Activated naive CD4-positive, alpha-beta T cell treated with anti-CD3 and anti-CD28 coated beads for 36 hours (primary cell): ENCODE data around the gene APBB2. TPM values are rescaled to one million over a fixed set of nuclear protein-coding genes. Genes with fewer than 3 reads are reported as not detected.

Experiments
- CTCF ChIA-PET: fragments of 350-600 bp; sonication (Branson Sonifier 250); formaldehyde crosslinking; loops from one replicate; lab custom pipeline; 2021; ENCODE audit warnings: antibody characterized with exemption; lab: Charles Lee
- DNase-seq: peaks from one replicate; pipeline ENCODE4 v3.0.0-alpha.2; 2020
- H3K27ac Mint-ChIP-seq: one replicate; pipeline ENCODE4 v1.8.0; 2021; ENCODE audit warnings: mild to moderate bottlenecking, mixed read lengths
- H3K27me3 Mint-ChIP-seq: one replicate; pipeline ENCODE4 v1.8.0; 2021; ENCODE audit warnings: low read depth, mixed read lengths
- H3K36me3 Mint-ChIP-seq: one replicate; pipeline ENCODE4 v1.8.0; 2021; ENCODE audit warnings: low read depth, mixed read lengths
- H3K4me1 Mint-ChIP-seq: one replicate; pipeline ENCODE4 v1.8.0; 2021; ENCODE audit warnings: low read depth, mixed read lengths
- H3K4me3 Mint-ChIP-seq: one replicate; pipeline ENCODE4 v1.8.0; 2021; ENCODE audit warnings: mild to moderate bottlenecking, moderate library complexity, mixed read lengths
- H3K9me3 Mint-ChIP-seq: one replicate; pipeline ENCODE4 v1.8.0; 2021; ENCODE audit warnings: mixed read lengths
- intact Hi-C: fragments of 100-400 bp; cut with micrococcal nuclease; formaldehyde crosslinking; loops from one replicate; pipeline ENCODE4 v1.15.1; 2023
- total RNA-seq, 2 experiments: library from RNA; stranded (reverse); gene quantifications; one replicate each; pipeline ENCODE4 v1.2.3, GENCODE V29; 2021

The APBB2 gene
- total RNA-seq, 2 experiments from 2014 or later, result 4.5 to 4.8 TPM

GRCh38 chr4:41184009-41184408 is 30.3 kb downstream of the APBB2 start:
- H3K27ac Mint-ChIP-seq, result no peak overlapping the region
- H3K27me3 Mint-ChIP-seq, result peaks cover 10% of the 10 kb centered on the region
- no peaks in the 10 kb centered on the region for H3K9me3 Mint-ChIP-seq
- H3K36me3 Mint-ChIP-seq, result no peaks in the 10 kb centered on the region
- CTCF ChIA-PET, result no interaction called here
- intact Hi-C loops, result no loop called here
- no peaks in the 10 kb centered on the region for H3K4me1 Mint-ChIP-seq
- H3K4me3 Mint-ChIP-seq, result no peak overlapping the region
- no peak for DNase-seq

DNA sequence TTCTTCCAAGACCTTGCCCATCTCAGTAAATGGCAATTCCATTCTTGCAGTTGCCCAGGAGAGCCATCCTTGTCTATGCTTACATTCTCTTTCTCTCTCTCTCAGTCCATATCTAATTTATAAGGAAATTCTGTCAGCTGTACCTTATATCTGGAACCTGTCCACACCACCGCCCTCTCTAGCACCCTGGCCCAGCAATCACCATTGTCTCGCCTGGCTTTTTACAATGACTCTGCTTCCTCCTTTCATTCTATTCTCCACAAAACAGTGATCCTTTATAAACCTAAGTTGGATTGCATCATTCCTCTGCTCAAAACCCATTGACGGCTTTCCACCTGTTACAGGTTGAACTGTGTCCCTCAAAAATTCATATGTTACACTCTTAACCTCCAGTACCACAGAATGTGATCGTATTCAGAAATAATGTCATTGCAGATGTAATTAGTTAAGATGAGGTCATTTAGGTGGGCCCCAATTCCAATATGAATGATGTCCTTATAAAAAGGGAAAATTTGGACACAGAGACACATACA is 31.3 kb downstream of the APBB2 start:
- Mint-ChIP-seq H3K36me3 (no peaks in the 10 kb centered on the region), H3K27ac (no peak overlapping the region), H3K4me1 (no peaks in the 10 kb centered on the region), H3K4me3 (no peak overlapping the region), H3K27me3 (peaks cover 17% of the 10 kb centered on the region), H3K9me3 (no peaks in the 10 kb centered on the region)
- intact Hi-C loops, result no loop called here
- DNase-seq, result no peak
- CTCF ChIA-PET, result no interaction called here

- intact Hi-C loops, result no loop called here
- DNase-seq, result no peak
Observed at GRCh38 chr4:41181037-41181436, 33.3 kb downstream of the APBB2 start.

GRCh38 chr4:41179498-41180195 is 34.7 kb downstream of the APBB2 start:
- intact Hi-C loops, result no loop called here

More at GRCh38 chr4:41181037-41181436, 33.3 kb downstream of the APBB2 start:
- Mint-ChIP-seq H3K4me1 (no peaks in the 10 kb centered on the region), H3K27me3 (peaks cover 19% of the 10 kb centered on the region), H3K27ac (no peak overlapping the region), H3K36me3 (no peaks in the 10 kb centered on the region), H3K4me3 (no peak overlapping the region), H3K9me3 (no peaks in the 10 kb centered on the region)
- CTCF ChIA-PET, result no interaction called here

DNA sequence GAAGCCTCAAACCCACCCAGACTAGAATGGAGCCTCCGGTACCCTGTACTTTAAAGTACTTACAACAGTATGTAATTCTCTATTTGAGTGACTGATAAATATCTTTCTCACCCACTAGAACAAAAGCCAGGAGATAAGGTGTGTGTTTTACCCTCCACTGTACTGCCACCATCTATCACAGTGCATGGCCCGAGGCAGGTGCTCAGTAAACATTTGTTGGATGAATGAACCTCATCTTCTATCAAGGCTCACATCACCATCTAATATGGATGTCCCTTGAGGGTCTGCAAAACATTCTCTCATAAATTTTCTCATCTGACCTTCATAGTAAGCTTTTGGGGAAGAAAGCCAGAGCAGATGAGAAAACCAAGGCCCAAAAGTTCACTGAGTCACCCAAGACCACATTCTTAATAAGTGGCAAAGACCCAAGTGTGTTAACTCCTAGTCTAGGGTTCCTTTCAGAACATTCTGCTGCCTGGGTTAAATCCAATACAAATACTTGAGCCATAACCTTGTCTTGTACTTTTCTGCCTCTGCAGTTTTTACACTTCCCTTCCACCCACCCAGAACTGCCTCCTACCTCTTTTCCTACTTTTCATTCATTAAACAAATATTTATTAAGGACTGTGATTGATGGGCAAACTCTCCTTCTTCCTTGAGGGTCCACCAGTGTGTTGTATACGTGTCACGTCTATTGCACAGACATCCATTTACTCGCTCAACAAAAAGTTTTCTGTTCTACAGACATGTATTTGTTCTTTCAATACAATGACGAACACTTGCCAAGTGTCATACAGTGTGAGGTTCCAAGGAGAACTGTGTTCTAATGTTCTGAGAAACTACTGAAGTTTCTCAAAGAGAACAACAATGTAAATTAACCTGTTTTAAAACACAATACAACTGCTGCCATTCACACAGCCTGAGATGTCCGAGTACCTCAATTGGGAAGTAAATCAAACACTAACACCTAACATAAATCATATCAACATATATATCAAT is 35.7 kb downstream of the APBB2 start:
- peaks cover 20% of the 10 kb centered on the region for H3K27me3 Mint-ChIP-seq
- no peak overlapping the region for H3K27ac Mint-ChIP-seq
- H3K4me1 Mint-ChIP-seq, result no peaks in the 10 kb centered on the region
- H3K4me3 Mint-ChIP-seq, result no peak overlapping the region
- no peaks in the 10 kb centered on the region for H3K9me3 Mint-ChIP-seq
- no peaks in the 10 kb centered on the region for H3K36me3 Mint-ChIP-seq
- intact Hi-C loops, result no loop called here
- DNase-seq, result no peak
- CTCF ChIA-PET, result no interaction called here

More at GRCh38 chr4:41179498-41180195, 34.7 kb downstream of the APBB2 start:
- H3K36me3 Mint-ChIP-seq, result no peaks in the 10 kb centered on the region
- no peaks in the 10 kb centered on the region for H3K9me3 Mint-ChIP-seq
- H3K27ac Mint-ChIP-seq, result no peak overlapping the region
- peaks cover 20% of the 10 kb centered on the region for H3K27me3 Mint-ChIP-seq
- no peaks in the 10 kb centered on the region for H3K4me1 Mint-ChIP-seq
- CTCF ChIA-PET, result no interaction called here
- no peak overlapping the region for H3K4me3 Mint-ChIP-seq
- DNase-seq, result no peak

GRCh38 chr4:41177016-41177415 is 37.3 kb downstream of the APBB2 start:
- no peak for DNase-seq
- no peak overlapping the region for H3K4me3 Mint-ChIP-seq
- no peaks in the 10 kb centered on the region for H3K4me1 Mint-ChIP-seq
- no peaks in the 10 kb centered on the region for H3K36me3 Mint-ChIP-seq
- H3K27ac Mint-ChIP-seq, result no peak overlapping the region
- peaks cover 18% of the 10 kb centered on the region for H3K27me3 Mint-ChIP-seq
- intact Hi-C loops, result no loop called here
- H3K9me3 Mint-ChIP-seq, result no peaks in the 10 kb centered on the region
- CTCF ChIA-PET, result no interaction called here

DNA sequence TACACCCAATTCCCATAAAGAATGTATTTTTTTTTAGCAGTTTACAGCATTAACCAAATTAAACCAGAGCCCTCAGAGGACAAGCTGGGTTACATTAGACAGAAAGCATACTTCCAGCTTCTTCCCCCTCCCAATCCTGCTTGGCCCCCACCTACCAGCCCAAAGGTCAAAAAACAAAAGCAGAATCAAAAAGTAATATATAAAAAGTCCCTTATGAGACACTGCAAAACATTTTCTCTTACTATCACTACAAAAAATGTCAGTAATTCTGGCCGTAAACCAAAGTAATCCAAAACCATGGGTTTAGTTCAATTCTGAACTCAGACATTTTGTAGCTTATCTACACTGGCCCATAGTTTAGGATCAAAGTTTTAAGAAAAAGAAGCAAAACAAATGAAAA is 38.0 kb downstream of the APBB2 start:
- no peaks in the 10 kb centered on the region for H3K4me1 Mint-ChIP-seq
- H3K36me3 Mint-ChIP-seq, result no peaks in the 10 kb centered on the region
- no peak overlapping the region for H3K27ac Mint-ChIP-seq
- intact Hi-C loops, result no loop called here
- H3K27me3 Mint-ChIP-seq, result peaks cover 17% of the 10 kb centered on the region
- CTCF ChIA-PET, result no interaction called here
- H3K4me3 Mint-ChIP-seq, result no peak overlapping the region
- H3K9me3 Mint-ChIP-seq, result no peaks in the 10 kb centered on the region
- DNase-seq, result no peak

DNA sequence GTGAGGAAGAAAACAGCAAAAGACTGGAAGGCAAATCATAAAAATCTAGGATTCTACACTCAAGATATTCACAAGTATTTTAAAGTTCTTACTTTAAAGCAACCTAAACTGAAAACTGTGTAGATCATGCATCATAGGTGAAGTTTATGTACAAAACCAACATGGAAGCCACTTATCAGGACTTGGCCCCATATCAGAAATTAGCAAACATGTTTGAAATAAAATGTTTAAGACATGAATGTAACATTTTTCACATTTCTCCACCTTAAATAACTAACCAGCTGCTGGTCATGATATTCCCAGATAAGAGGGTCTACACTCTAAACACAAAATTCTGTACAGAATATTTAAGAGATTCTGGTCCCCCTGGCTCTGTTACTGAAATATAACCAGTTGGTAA is 38.5 kb downstream of the APBB2 start:
- no peaks in the 10 kb centered on the region for H3K36me3 Mint-ChIP-seq
- no peaks in the 10 kb centered on the region for H3K4me1 Mint-ChIP-seq
- H3K27me3 Mint-ChIP-seq, result peaks cover 17% of the 10 kb centered on the region
- no peak for DNase-seq
- no peaks in the 10 kb centered on the region for H3K9me3 Mint-ChIP-seq
- intact Hi-C loops, result no loop called here
- no peak overlapping the region for H3K4me3 Mint-ChIP-seq
- CTCF ChIA-PET, result no interaction called here
- no peak overlapping the region for H3K27ac Mint-ChIP-seq

GRCh38 chr4:41174444-41174843 is 39.9 kb downstream of the APBB2 start:
- no peak for DNase-seq
- Mint-ChIP-seq H3K27me3 (peaks cover 16% of the 10 kb centered on the region), H3K9me3 (no peaks in the 10 kb centered on the region), H3K4me1 (no peaks in the 10 kb centered on the region), H3K4me3 (no peak overlapping the region), H3K27ac (no peak overlapping the region), H3K36me3 (no peaks in the 10 kb centered on the region)
- intact Hi-C loops, result no loop called here
- CTCF ChIA-PET, result interaction anchor here (0.6 to 1.1 kb wide), 2 partner anchors 250 to 945 kb away, joined by 3 to 4 read pairs; no protein-coding TSS in a partner anchor

GRCh38 chr4:41172786-41173185 is 41.6 kb downstream of the APBB2 start:
- Mint-ChIP-seq H3K4me1 (no peaks in the 10 kb centered on the region), H3K27ac (no peak overlapping the region), H3K27me3 (peaks cover 6% of the 10 kb centered on the region), H3K4me3 (no peak overlapping the region), H3K9me3 (no peaks in the 10 kb centered on the region), H3K36me3 (no peaks in the 10 kb centered on the region)
- CTCF ChIA-PET, result no interaction called here
- DNase-seq, result no peak
- intact Hi-C loops, result no loop called here

DNA sequence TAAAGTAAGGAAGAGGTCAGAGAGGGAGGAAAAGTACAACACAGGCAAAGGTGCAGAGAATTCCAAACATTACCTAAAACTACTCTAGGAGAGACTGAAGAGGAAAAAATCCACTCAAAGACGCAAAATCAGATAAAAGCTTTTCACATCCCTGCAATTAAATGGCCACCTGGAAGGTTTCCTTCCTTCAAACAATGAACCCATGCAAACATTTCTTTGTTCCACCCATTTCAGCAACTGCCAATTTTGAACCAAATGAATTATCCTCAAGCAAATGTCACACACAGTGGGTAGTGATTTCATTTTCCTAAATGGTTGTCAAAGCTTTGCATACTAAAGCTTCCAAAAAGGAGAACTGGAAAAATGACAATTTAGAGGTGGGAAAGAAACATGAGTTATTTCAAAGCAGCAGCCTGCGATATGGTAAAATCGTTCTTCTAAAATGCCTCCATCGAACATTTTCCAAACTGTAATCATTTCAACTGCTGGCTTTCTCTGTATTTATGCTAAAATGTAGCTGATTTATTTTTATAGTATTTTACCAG is 45.0 kb downstream of the APBB2 start:
- H3K36me3 Mint-ChIP-seq, result no peaks in the 10 kb centered on the region
- no peak overlapping the region for H3K27ac Mint-ChIP-seq
- intact Hi-C loops, result no loop called here
- H3K27me3 Mint-ChIP-seq, result peaks cover 3% of the 10 kb centered on the region
- H3K4me3 Mint-ChIP-seq, result no peak overlapping the region
- H3K9me3 Mint-ChIP-seq, result no peaks in the 10 kb centered on the region
- CTCF ChIA-PET, result no interaction called here
- no peak for DNase-seq
- H3K4me1 Mint-ChIP-seq, result no peaks in the 10 kb centered on the region

DNA sequence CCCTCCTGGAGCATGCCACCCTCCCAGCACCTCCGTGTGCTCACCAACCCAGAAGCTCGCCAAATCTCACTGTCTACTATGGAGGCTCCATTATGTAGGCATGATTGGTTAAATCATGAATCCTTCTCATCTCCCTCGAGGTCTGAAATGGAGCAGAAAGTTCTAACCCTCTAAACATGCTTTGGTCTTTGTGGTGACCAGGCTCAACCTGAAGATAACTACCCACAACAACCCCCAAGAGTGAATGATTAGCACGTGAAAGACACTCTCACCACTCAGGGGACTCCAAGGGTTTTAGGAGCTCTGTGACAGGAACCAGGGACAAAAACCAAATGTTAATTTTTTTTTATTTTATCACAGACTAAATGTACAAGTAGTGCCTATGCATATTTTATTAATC is 47.2 kb downstream of the APBB2 start:
- no peak overlapping the region for H3K27ac Mint-ChIP-seq
- no peak for DNase-seq
- CTCF ChIA-PET, result no interaction called here
- H3K4me1 Mint-ChIP-seq, result no peaks in the 10 kb centered on the region
- H3K4me3 Mint-ChIP-seq, result no peak overlapping the region
- peaks cover 3% of the 10 kb centered on the region for H3K27me3 Mint-ChIP-seq
- intact Hi-C loops, result no loop called here
- no peaks in the 10 kb centered on the region for H3K36me3 Mint-ChIP-seq
- H3K9me3 Mint-ChIP-seq, result no peaks in the 10 kb centered on the region
